Measurements from ENCODE around the gene MSANTD3.

MSANTD3 gene

DNA sequence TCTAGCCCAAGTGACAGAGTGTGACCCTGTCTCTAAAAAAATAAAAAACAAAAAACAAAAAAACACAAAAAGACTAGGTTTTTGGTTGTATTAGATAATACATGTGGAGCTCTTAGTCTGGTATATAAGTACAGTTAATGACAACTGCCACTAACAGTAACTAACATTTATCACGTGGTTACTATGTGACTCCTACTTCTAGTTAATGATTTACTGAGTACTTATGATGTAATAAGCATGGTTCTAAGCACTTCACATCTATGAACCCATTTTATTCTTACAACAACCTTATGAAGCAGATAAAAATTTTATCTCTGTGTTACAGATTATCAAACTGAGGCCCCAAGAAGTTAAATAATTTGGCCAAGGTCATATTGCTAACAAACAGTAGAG, 39.9 kb downstream of the MSANTD3 start:
- DNase-seq, result no peak

GRCh38 chr9:100468041-100468440, 41.1 kb downstream of the MSANTD3 start:
- DNase-seq, result no peak

DNA sequence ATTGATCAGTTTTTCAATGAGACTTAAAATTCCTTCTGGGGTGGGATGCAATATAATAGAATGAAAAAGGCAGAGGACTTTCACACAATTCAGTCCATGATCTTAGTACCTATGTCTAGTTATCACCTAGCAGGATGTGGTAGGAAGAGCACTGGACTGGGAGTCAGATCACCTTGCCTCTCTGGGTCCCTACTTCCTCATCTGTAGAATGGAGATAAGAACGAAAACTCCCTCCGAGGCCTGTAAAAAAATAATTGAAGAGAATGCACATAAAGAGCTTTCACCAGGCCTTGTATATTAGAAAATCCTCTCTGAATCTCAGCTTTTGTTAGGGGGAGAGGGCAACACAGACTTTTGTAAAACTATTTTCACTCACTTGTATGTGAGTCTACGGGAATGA, 45.3 kb downstream of the MSANTD3 start:
- DNase-seq, result no peak

DNA sequence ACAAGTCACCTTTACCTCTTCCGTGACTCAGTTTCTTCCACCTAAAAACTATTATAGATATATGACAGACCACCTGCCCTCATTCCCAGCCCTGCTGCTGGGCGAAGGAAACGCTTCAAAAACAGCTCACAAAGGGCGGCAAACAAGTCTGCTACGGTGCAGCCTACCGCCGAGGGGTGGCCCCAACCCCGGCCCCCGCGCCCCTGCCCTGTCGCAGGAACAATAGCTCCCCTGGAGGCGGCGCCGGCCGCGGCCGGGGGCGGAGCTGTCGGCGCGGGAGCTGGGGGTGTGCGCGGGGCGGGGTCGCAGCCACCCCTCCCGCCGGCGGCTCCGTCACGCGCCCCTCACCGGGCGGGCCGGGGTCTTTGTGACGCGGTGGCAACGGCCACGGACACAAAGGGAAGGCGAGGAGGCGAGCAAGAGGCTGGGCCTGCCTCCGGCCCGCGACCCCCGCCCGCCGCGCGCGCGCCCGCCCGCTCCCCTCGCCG, 45.9 kb downstream of the MSANTD3 start, which contains the start of gene TMEFF1:
TMEFF1 (plus strand) TSS at position 362 of the 488 bp plus-strand sequence. CDS start 396 bp downstream, outside the sequence.
- peak; percentile 39 to 70 for DNase-seq

DNA sequence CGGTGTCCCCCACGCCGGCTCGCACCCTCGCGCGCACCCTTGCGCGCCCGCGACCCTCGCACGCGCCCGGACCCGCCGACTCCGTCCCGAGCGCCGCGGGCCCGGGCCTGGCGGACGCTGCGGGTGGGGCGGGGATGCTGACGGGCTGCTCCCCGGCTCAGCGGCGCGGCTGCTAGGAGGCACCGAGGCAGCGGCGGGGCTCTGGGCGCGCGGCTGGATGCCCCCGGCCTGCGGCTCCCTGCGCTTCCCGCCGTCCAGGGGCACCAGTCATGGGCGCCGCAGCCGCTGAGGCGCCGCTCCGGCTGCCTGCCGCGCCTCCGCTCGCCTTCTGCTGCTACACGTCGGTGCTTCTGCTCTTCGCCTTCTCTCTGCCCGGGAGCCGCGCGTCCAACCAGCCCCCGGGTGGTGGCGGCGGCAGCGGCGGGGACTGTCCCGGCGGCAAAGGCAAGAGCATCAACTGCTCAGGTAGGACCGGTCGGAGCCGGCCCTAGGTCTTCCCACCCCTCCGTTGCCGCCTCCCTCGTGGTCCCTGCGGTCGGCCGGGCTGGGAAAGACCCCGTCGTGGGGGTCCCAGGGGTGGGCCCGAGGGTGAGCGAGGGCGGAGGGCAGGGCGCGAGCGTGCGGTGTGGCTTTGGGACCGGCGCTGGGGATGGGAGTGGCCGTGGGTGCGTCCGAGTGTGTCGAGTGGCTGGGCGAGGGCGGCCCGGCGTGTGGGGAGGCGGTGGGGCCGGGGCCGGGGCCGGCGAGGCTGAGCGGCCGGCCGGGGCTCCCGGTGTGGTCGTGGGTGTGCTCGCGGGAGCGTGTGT, 46.5 kb downstream of the MSANTD3 start:
- peak; percentile 42 to 55 for DNase-seq

GRCh38 chr9:100474082-100474923, 47.4 kb downstream of the MSANTD3 start:
- DNase-seq, result peak in 1 of 2 donors; percentile 4

DNA sequence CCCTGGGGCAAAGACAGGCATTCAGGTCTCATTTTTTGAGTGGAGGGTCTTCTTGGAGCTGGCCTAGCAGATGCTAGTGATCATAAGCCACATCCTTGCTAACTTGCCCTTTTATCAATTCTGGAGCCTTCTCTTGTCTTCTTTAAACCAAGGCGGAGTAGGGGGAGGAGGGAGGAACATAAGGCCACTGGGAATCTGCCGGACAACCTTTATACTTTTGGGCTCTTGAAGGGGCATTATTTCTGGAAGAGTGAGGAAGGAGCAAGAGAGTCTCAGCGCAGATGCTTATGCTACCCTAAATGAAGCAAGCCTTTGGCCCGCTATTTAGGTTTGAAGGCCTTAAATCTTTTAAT, 48.0 kb downstream of the MSANTD3 start:
- DNase-seq, result no peak

DNA sequence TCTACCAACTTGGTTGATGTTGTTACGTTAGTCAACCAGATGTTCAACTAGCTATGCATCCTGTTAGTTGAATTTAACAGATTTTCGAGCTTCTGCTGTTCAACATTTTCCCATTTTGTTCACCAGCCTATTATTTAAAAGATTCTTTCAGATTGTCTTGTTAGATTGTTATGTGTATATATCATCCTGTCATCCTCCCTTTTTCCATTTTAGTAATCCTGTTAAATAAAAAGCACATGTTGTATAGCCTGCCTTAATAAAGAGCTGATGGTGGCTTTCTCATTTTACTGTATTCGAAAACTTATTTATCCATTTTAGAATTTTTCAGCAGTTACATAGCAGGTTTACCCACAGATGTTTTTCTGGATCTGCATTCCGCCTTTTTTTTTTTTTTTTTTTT, 50.3 kb downstream of the MSANTD3 start:
- DNase-seq, result no peak

DNA sequence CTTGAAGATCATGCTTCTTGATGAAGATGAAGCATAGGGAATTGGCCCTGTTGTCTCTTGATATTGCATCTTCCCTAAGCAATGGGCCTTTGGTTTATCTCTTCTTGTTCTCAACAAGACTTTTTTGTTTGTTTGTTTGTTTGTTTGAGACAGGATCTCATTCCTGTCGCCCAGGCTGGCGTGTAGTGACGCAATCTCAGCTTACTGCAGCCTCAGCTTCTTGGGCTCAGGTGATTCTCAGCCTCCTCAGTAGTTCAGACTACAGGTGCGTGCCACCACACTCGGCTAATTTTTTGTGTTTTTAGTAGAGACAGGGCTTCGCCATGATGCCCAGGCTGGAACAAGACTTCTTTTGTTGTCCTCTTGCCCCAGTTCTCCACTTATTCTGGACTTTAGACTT, 51.2 kb downstream of the MSANTD3 start:
- no peak for DNase-seq

GRCh38 chr9:100479820-100480219, 52.9 kb downstream of the MSANTD3 start:
- DNase-seq, result no peak

- DNase-seq, result no peak
These were observed 58.3 kb downstream of the MSANTD3 start for GRCh38 chr9:100485196-100485595.

- no peak for DNase-seq
These were observed 59.7 kb downstream of the MSANTD3 start for GRCh38 chr9:100486479-100487176.

DNA sequence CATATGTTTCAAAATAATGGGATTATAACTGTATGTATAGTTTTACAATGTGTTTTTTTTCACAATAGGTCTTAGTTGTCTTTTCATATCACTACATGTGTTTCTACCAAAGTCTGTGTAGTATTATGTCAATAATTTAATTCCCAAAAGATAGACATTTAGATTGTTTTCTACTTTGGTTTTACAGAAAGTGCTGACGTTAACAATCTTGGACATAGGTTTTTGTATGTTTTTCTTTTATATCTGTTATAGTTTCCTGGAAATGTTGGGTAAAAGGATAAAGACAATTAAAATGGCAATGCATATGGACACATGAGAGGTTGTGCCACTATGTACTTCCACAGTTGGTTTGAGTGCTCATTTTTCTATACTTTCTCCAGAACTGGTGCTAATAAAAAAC, 61.2 kb downstream of the MSANTD3 start:
- no peak for DNase-seq

- DNase-seq, result no peak
These were observed 62.9 kb downstream of the MSANTD3 start for GRCh38 chr9:100489836-100490235.

- DNase-seq, result no peak
These were observed 66.0 kb downstream of the MSANTD3 start for GRCh38 chr9:100492952-100493351.

GRCh38 chr9:100498592-100498991, 71.6 kb downstream of the MSANTD3 start:
- DNase-seq, result no peak

DNA sequence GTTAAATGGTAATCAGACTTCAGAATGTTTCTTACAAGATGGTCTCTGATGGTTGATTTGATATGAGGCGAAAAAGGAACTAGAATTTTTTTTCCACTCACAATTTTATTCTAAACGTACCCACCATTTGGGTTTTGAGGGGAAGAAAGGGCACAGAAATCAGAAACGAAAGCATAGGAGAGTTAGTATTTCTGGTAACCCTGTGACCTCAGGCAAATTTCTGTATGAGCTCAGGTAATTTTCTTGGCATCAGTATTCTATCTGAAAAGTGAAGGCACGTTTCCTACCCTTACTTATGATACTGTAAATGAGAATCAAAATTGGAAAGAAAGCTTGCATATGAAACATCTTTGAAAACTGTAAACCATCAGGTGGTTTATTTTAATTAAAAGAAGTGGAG, 72.5 kb downstream of the MSANTD3 start:
- no peak for DNase-seq

DNA sequence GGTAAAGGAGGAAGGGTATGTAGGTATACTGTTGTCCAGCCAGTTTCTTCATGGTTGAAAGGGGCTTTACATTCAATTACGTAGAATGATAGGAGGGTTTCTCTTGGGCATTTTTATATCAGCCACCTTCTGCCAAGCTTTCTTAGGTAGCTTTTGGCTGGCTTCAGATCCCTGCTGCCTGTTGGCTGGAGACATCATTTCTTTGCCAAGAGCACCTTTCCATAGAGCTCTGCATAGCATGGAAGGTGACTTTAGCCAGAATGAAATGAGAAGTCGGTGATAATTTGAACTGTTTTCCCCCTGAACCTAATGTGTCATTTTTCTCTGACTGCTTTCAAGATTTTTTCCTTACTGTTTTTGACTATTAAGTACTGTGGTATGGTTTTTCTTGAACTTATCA, 72.9 kb downstream of the MSANTD3 start:
- DNase-seq, result no peak
